Right lobe of liver (tissue), 6 donors: Measurements from ENCODE around the gene BTBD6. TPM values are rescaled to one million over a fixed set of nuclear protein-coding genes. Genes with fewer than 3 reads are reported as not detected.
"Not testable (repeated sequence)": the region's sequence is repeated elsewhere in the genome, so short reads cannot be mapped to it uniquely, and the experiment has no call there.

ENCODE experiments used
- ATAC-seq, 4 donors: fragments of 200-7000 bp; cut with Tn5 transposase; one replicate each; pipeline ENCODE4 v1.9.1; 2020; ENCODE audit warnings: mild to moderate bottlenecking in 4 of 4, moderate library complexity in 4 of 4
- DNase-seq, 3 donors: peaks; one replicate each; pipeline ENCODE4 v3.0.0-alpha.2; 2020
- H3K27ac ChIP-seq, 3 donors: fragments of 200-600 bp; one replicate each; pipeline ENCODE4 v1.8.0; 2022
- H3K27me3 ChIP-seq, 2 donors: fragments of 200-600 bp; one replicate each; pipeline ENCODE4 v1.8.0; 2022
- H3K36me3 ChIP-seq, 4 donors: fragments of 200-600 bp; sonication (generic) in 1 of 4; one replicate each; pipeline versions ENCODE4 v1.5.1 to v1.8.0; 2017 to 2022; ENCODE audit warnings: control low read depth in 1 of 4
- H3K4me1 ChIP-seq, 4 donors: fragments of 200-600 bp; sonication (generic) in 1 of 4; one replicate each; pipeline versions ENCODE4 v1.5.1 to v1.8.0; 2017 to 2022; ENCODE audit warnings: control low read depth in 1 of 4
- H3K4me3 ChIP-seq, 3 donors: fragments of 200-600 bp; one replicate each; pipeline ENCODE4 v1.8.0; 2022
- H3K9me3 ChIP-seq, 4 donors: fragments of 200-600 bp; sonication (generic) in 1 of 4; one replicate each; pipeline versions ENCODE4 v1.5.1 to v1.8.0; 2017 to 2022; ENCODE audit warnings: control low read depth in 1 of 4
- CTCF ChIP-seq, 4 donors: fragments of 200-600 bp in 3 of 4; fragments of 450-650 bp in 1 of 4; IDR thresholded peaks; one replicate each; pipeline versions ENCODE4 v1.5.1 to v1.8.0; 2016 to 2022; ENCODE audit warnings: antibody characterized with exemption in 4 of 4, mild to moderate bottlenecking in 2 of 4
- POLR2A ChIP-seq: fragments of 450-650 bp; IDR thresholded peaks from one replicate; pipeline ENCODE4 v1.6.1; 2017; ENCODE audit warnings: antibody characterized with exemption, mild to moderate bottlenecking
- WGBS: methylation state at CpG from one replicate; pipeline ENCODE4 v1.1.6; 2018; ENCODE audit warnings: low coverage, low lambda C conversion rate; ENCODE audit not compliant: insufficient coverage; ENCODE audit errors: missing lambda C conversion rate; 5-methylcytosine and 5-hydroxymethylcytosine counted together
- intact Hi-C, 2 donors: fragments of 100-400 bp; cut with DNase I; formaldehyde crosslinking; loops; one replicate each; pipeline versions ENCODE4 v1.11.2 to v1.14.1; 2022
- total RNA-seq, 6 experiments: library from RNA; depleted of rRNA in 2 of 6; stranded (reverse); fragments of >200 nt in 2 of 6; fragmentation: NEBNext Ultra II Directional in 3 of 6; extraction: Animal tissue kit (Norgen Biotek cat#: 25700) in 3 of 6; gene quantifications; one replicate each; pipeline versions ENCODE4 v1.1.0 to v1.2.4, GENCODE V29; 2016 to 2023
- donor health status: DM: no; HTN: yes; CAD: no.
- donor health status: DM: no; HTN: no; CAD: no.
- donor health status: DM: no; HTN: no; CAD: no.
- donor health status: DM: no; HTN: yes; CAD: no.
- donor health status: DM: no; HTN: yes; CAD: no.

Gene BTBD6
- total RNA-seq, 6 experiments from 2014 or later, result 16.5 to 25.0 (median 17.7) TPM

- H3K27me3 ChIP-seq, result no peaks in the 10 kb centered on the region
- no peaks in the 10 kb centered on the region for H3K36me3 ChIP-seq
- DNase-seq, result peak in 1 of 3 donors; percentile 64
- H3K4me3 ChIP-seq, result no peak overlapping the region
- intact Hi-C loops, result no loop called here
- no peak for TF ChIP-seq POLR2A
- TF ChIP-seq CTCF (IDR thresholded peaks at IDR 0.05), result no peak
- 58% methylated on average over 3 of the region's 13 CpGs for WGBS
- H3K4me1 ChIP-seq, result peaks cover 0 to 29% (median 12%) of the 10 kb centered on the region in 4 donors
- H3K27ac ChIP-seq, result no peak overlapping the region
- H3K9me3 ChIP-seq, result no peaks in the 10 kb centered on the region
- ATAC-seq, result peak; percentile 48 to 76 (median 72)
Observed at GRCh38 chr14:105290621-105291346, 42.5 kb downstream of the BTBD6 start.

DNA sequence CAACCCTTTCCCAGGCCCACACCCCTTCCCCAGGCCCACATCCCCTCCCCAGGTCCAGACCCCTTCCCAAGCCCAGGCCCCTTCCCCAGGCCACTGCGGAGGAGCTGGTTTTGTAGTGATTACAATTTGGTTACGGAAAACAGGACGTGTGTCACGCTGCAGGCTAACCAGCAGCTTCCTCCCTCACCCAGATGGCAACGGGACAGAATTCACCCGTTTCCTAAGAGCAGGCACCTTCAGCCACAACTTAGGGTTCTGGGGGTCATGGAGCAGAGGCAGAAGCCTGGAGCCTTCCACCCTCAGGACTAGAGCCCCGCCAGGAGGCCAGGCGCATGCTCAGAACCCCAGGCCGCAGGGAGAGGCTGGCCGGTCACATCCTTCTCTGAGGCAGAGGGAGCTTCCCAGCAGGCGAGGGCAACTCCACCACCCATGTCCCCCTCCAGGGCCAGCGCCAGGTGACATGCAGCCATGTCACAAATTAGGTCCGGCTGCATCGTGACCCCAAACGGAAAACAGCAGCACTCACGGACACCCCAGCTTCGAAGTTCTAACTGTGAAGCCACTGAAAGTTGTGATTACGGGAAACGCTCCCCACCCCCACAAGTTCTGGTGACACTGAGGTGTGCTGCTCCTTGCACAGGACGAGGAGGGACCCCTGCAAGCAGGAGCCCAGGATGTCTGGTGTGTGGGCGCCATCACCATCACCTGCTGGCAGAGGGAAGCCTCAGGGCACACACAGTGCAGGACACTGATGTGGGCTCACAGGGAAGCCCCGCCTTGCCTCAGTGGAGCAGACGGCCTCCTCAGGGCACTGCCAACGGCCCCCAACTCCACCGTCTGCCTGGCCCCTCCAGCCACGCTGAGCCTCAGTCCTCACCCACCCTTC lies 44.7 kb downstream of the BTBD6 start:
- Histone ChIP-seq H3K4me1 (peaks cover 0 to 12% (median under 1%) of the 10 kb centered on the region in 4 donors), H3K27ac (no peak overlapping the region), H3K36me3 (no peaks in the 10 kb centered on the region), H3K9me3 (no peaks in the 10 kb centered on the region), H3K4me3 (no peak overlapping the region), H3K27me3 (no peaks in the 10 kb centered on the region)
- WGBS, result 65% methylated on average over 9 of the region's 26 CpGs
- no peak for DNase-seq
- peak in 3 of 4 donors; percentile 10 to 23 (median 20) for ATAC-seq
- intact Hi-C loops, result no loop called here
- TF ChIP-seq POLR2A, result no peak
- TF ChIP-seq CTCF (IDR thresholded peaks at IDR 0.05), result no peak

DNA sequence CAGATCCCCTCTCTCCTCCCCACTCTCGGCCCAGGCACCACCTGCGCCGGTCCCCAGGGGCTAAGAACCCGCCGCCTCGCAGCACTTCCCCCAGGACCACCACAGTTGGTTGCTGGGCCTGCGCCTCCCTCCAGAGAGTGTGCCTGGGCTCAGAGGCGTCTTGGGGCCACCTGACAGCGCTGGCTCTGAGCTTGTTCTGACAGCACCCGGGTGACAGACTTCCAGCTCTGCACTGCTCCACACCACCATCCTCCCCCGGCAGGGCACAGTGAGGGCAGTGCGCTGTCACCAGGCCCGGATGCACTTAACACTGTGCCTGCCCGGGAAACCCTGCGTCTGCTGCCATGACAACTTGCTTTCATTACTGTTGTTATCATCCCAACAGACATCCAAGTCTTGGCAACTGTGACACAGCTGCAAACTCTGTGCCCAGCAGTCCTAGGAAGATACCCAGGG lies 45.8 kb downstream of the BTBD6 start:
- Histone ChIP-seq H3K9me3 (no peaks in the 10 kb centered on the region), H3K27me3 (no peaks in the 10 kb centered on the region), H3K36me3 (no peaks in the 10 kb centered on the region), H3K27ac (no peak overlapping the region), H3K4me3 (no peak overlapping the region), H3K4me1 (peaks cover 0 to 12% (median 3%) of the 10 kb centered on the region in 4 donors)
- WGBS, result 19% methylated on average over 5 of the region's 15 CpGs
- intact Hi-C loops, result no loop called here
- TF ChIP-seq POLR2A, result no peak
- TF ChIP-seq CTCF (IDR thresholded peaks at IDR 0.05), result no peak
- DNase-seq (no peak), ATAC-seq (peak; percentile 34 to 60 (median 60))

DNA sequence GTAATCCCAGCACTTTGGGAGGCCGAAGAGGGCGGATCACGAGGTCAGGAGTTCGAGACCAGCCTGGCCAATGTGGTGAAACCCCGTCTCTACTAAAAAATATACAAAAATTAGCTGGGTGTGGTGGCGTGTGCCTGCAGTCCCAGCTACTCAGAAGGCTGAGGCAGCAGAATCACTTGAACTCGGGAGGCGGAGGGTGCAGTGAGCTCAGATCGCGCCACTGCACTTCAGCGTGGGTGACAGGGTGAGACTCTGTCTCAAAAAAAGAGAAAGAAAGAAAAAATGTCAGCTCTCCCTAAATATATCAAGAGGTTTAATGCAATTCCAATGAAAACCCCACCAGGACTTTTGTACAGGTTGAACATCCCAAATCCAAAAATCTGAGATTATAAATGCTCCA lies 49.0 kb downstream of the BTBD6 start:
- peaks cover 0 to 17% (median 7%) of the 10 kb centered on the region in 4 donors for H3K4me1 ChIP-seq
- H3K4me3 ChIP-seq, H3K9me3 ChIP-seq, H3K27me3 ChIP-seq, ATAC-seq, H3K36me3 ChIP-seq, intact Hi-C loops, DNase-seq, H3K27ac ChIP-seq: not testable (repeated sequence)
- 87% methylated on average over 11 of the region's 11 CpGs for WGBS
